Lower leg skin (tissue), 3 donors: ENCODE measurements around the gene BIRC3.

ENCODE experiments used
- CTCF ChIP-seq, 3 donors: fragments of 450-650 bp; IDR thresholded peaks; one replicate each; pipeline ENCODE4 v1.5.1; 2016; ENCODE audit warnings: antibody characterized with exemption in 3 of 3, mild to moderate bottlenecking in 3 of 3, moderate library complexity in 2 of 3
- POLR2A ChIP-seq, 2 donors: fragments of 450-650 bp; IDR thresholded peaks; one replicate each; pipeline ENCODE4 v1.6.1; 2016 to 2017; ENCODE audit warnings: antibody characterized with exemption in 2 of 2, mild to moderate bottlenecking in 1 of 2, moderate library complexity in 1 of 2

- TF ChIP-seq CTCF (IDR thresholded peaks at IDR 0.05) (no peak), POLR2A (IDR thresholded peaks at IDR 0.05) (no peak)
Observed at GRCh38 chr11:102385085-102386007, 68.1 kb downstream of the BIRC3 start.
